ENCODE results near the gene EIF2B1.

EIF2B1 gene

GRCh38 chr12:123643911-123644310 is 10.4 kb upstream of the EIF2B1 start:
- peaks cover 3% of the 10 kb centered on the region; the same call in 1 of the 2 replicates for H3K36me3 ChIP-seq (ENCODE audit: low read length)
- H3F3A ChIP-seq (ENCODE audit: insufficient read depth), result no peaks in the 10 kb centered on the region
- H3K9me3 ChIP-seq (ENCODE audit: insufficient read depth, low read length), result no peaks in the 10 kb centered on the region
- no peak overlapping the region for H3K4me2 ChIP-seq (ENCODE audit: low read depth, low read length, poor library complexity, severe bottlenecking)
- no peak overlapping the region for H3K9ac ChIP-seq (ENCODE audit: low read length)
- TF ChIP-seq CTCF (IDR thresholded peaks at IDR 0.05; ENCODE audit: insufficient read depth, low read length, poor library complexity, severe bottlenecking), result no peak
- TF ChIP-seq EZH2phosphoT487 (conservative IDR thresholded peaks at IDR 0.05; ENCODE audit: low read length), result no peak
- H3K27me3 ChIP-seq (ENCODE audit: low read length), result no peaks in the 10 kb centered on the region
- no peaks in the 10 kb centered on the region for H4K20me1 ChIP-seq (ENCODE audit: low read depth, low read length)
- H3K4me3 ChIP-seq (ENCODE audit: insufficient read depth, low read length, poor library complexity, severe bottlenecking), result no peak overlapping the region
- no peak overlapping the region for H2AFZ ChIP-seq (ENCODE audit: low read depth, low read length, severe bottlenecking)
- H3K27ac ChIP-seq (ENCODE audit: low read depth, low read length), result no peak overlapping the region
- H3K79me2 ChIP-seq (ENCODE audit: insufficient read depth, low read length), result no peaks in the 10 kb centered on the region; the same call in 1 of the 2 replicates
- H3K9me2 ChIP-seq (replicated peaks; ENCODE audit: insufficient read depth, low read length), result no peaks in the 10 kb centered on the region

GRCh38 chr12:123634142-123634561 is 666 bp upstream of the EIF2B1 start:
- H3K9ac ChIP-seq (ENCODE audit: low read length), result peak overlapping the region; percentile 94
- no peaks in the 10 kb centered on the region for H4K20me1 ChIP-seq (ENCODE audit: low read depth, low read length)
- H3K79me2 ChIP-seq (ENCODE audit: insufficient read depth, low read length), result peaks cover 35% of the 10 kb centered on the region
- H2AFZ ChIP-seq (ENCODE audit: low read depth, low read length, severe bottlenecking), result peak overlapping the region; percentile 52
- TF ChIP-seq EZH2phosphoT487 (conservative IDR thresholded peaks at IDR 0.05; ENCODE audit: low read length) (no peak), CTCF (IDR thresholded peaks at IDR 0.05; ENCODE audit: insufficient read depth, low read length, poor library complexity, severe bottlenecking) (no peak)
- H3K4me2 ChIP-seq (ENCODE audit: low read depth, low read length, poor library complexity, severe bottlenecking), result peak overlapping the region; percentile 96
- H3K27ac ChIP-seq (ENCODE audit: low read depth, low read length), result peak overlapping the region; percentile 36
- H3K4me3 ChIP-seq (ENCODE audit: insufficient read depth, low read length, poor library complexity, severe bottlenecking), result peak overlapping the region; percentile 97
- no peaks in the 10 kb centered on the region for H3K27me3 ChIP-seq (ENCODE audit: low read length)
- no peaks in the 10 kb centered on the region for H3F3A ChIP-seq (ENCODE audit: insufficient read depth)
- no peaks in the 10 kb centered on the region for H3K9me3 ChIP-seq (ENCODE audit: insufficient read depth, low read length)
- H3K36me3 ChIP-seq (ENCODE audit: low read length), result peaks cover 9% of the 10 kb centered on the region
- H3K9me2 ChIP-seq (replicated peaks; ENCODE audit: insufficient read depth, low read length), result no peaks in the 10 kb centered on the region

- Histone ChIP-seq H3K9ac (ENCODE audit: low read length) (no peak overlapping the region), H3K27ac (ENCODE audit: low read depth, low read length) (no peak overlapping the region), H3K27me3 (ENCODE audit: low read length) (no peaks in the 10 kb centered on the region), H3K9me3 (ENCODE audit: insufficient read depth, low read length) (no peaks in the 10 kb centered on the region), H4K20me1 (ENCODE audit: low read depth, low read length) (no peaks in the 10 kb centered on the region), H3K9me2 (replicated peaks; ENCODE audit: insufficient read depth, low read length) (no peaks in the 10 kb centered on the region), H2AFZ (ENCODE audit: low read depth, low read length, severe bottlenecking) (no peak overlapping the region), H3F3A (ENCODE audit: insufficient read depth) (peaks cover 36% of the 10 kb centered on the region), H3K79me2 (ENCODE audit: insufficient read depth, low read length) (no peaks in the 10 kb centered on the region), H3K4me3 (ENCODE audit: insufficient read depth, low read length, poor library complexity, severe bottlenecking) (no peak overlapping the region), H3K36me3 (ENCODE audit: low read length) (peaks cover 44% of the 10 kb centered on the region), H3K4me2 (ENCODE audit: low read depth, low read length, poor library complexity, severe bottlenecking) (no peak overlapping the region)
- TF ChIP-seq EZH2phosphoT487 (conservative IDR thresholded peaks at IDR 0.05; ENCODE audit: low read length), result no peak
- TF ChIP-seq CTCF (IDR thresholded peaks at IDR 0.05; ENCODE audit: insufficient read depth, low read length, poor library complexity, severe bottlenecking), result no peak
Observed at GRCh38 chr12:123621619-123622530, 11.6 kb downstream of the EIF2B1 start.

Data from SU-DHL-6 (cell line).